Activated CD4-positive, alpha-beta T cell treated with anti-CD3 and anti-CD28 coated beads, Interleukin-2, amount 10 ng/mL, durations not matched to agents 7 days and 5 days (primary cell): ENCODE data around the gene LMBR1. TPM values are rescaled to one million over a fixed set of nuclear protein-coding genes. Genes with fewer than 3 reads are reported as not detected.
"Not testable (repeated sequence)": the region's sequence is repeated elsewhere in the genome, so short reads cannot be mapped to it uniquely, and the experiment has no call there.

Experiments used
- CTCF ChIA-PET: fragments of 350-600 bp; sonication (Branson Sonifier 250); formaldehyde crosslinking; loops from one replicate; lab custom pipeline; 2021; ENCODE audit warnings: antibody characterized with exemption; lab: Charles Lee
- POLR2A ChIA-PET: fragments of 350-600 bp; sonication (Branson Sonifier 250); formaldehyde crosslinking; loops from one replicate; lab custom pipeline; 2021; ENCODE audit warnings: antibody characterized with exemption; lab: Charles Lee
- DNase-seq: peaks from one replicate; pipeline ENCODE4 v3.0.0-alpha.2; 2020
- H3K27ac Mint-ChIP-seq: one replicate; pipeline ENCODE4 v1.8.0; 2021; ENCODE audit warnings: mild to moderate bottlenecking, moderate library complexity, mixed read lengths
- H3K27me3 Mint-ChIP-seq: one replicate; pipeline ENCODE4 v1.8.0; 2021; ENCODE audit warnings: mixed read lengths
- H3K36me3 Mint-ChIP-seq: one replicate; pipeline ENCODE4 v1.8.0; 2021; ENCODE audit warnings: low read depth, mixed read lengths
- H3K4me1 Mint-ChIP-seq: one replicate; pipeline ENCODE4 v1.8.0; 2021; ENCODE audit warnings: mixed read lengths
- H3K4me3 Mint-ChIP-seq: one replicate; pipeline ENCODE4 v1.8.0; 2021; ENCODE audit warnings: mild to moderate bottlenecking, moderate library complexity, mixed read lengths
- H3K9me3 Mint-ChIP-seq: one replicate; pipeline ENCODE4 v1.8.0; 2021; ENCODE audit warnings: mixed read lengths
- total RNA-seq, 2 experiments: library from RNA; stranded (reverse); gene quantifications; one replicate each; pipeline ENCODE4 v1.2.3, GENCODE V29; 2021

LMBR1 gene
- total RNA-seq, 2 experiments from 2014 or later, result 38.8 to 43.5 TPM

DNA sequence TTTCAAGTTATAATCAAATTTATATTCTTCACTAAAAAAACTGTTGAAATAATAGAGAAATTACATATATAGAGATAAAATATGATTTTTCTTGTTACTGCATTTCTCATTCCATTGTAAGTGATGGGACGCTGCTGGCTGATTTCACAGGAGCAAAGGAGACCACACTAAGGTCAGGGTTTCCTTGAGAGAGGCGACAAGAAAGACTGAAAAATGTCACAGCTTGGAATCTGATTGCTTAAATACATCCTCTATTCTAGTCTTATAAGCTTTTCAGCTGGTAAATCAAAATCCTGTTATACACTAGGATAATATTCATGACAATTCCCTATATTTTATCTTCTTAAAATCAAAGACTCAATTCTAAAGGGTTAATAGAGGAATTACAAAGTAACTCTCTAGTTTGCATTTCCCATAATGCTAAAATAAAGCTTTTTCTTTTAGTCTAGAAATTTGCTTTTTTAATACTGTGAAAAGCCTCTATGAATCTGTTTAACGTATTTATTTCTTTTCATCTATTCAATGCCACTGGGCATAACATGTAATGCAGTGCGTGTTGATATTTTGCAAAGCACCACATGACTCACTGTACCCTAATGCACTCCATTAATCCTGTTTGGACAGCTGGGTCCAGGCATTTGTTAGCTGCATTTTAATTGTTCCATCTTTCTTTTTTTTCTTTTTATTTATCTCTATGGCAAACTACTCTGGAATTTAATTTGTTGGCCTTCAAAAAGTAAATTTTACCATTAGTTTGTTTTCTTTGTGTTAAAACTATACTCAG is 170.7 kb downstream of the LMBR1 start:
- no peaks in the 10 kb centered on the region for H3K9me3 Mint-ChIP-seq

DNA sequence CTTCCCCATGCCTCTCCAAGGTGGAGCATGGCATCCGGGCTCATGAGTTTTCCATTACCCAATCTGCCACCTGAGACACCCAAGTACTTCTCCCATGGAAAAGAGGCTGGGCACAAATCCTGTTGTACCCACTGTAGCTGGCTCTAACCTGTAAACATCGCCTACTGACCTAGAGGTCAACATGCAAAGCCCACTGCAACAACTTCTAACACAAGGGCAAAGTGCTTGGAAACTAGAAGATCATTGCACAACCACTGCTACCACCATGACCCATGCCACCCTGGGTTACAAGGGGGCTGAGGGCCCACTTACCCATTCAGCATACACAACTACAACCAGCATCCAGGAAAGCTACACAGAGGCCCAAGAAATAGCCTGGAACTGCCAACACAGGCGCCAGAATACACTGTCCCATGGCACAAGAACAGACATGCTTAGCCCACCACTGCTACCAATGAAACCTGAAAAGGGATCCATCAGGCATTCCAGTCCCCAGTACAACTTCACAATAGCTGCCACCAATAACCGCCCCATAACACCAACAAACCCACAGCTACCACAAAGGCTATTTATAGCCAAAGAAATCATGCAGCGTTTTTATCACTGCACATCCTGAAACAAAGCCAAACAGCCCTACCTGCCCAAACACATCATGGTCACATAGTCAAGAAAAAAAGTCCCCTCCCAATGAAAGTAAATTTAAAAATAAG is 189.1 kb downstream of the LMBR1 start:
- Mint-ChIP-seq H3K27me3 (no peaks in the 10 kb centered on the region), H3K9me3 (peaks cover 20% of the 10 kb centered on the region), H3K4me3 (no peak overlapping the region), H3K27ac (no peak overlapping the region), H3K4me1 (peaks cover 10% of the 10 kb centered on the region), H3K36me3 (peaks cover 29% of the 10 kb centered on the region)
- POLR2A ChIA-PET, result no interaction called here
- DNase-seq, result no peak
- CTCF ChIA-PET, result interaction anchor here (0.6 to 0.7 kb wide), 2 partner anchors 47 to 659 kb away, joined by 3 to 5 read pairs; no protein-coding TSS in a partner anchor

More for the DNA sequence above, 170.7 kb downstream of the LMBR1 start:
- ChIA-PET POLR2A (no interaction called here), CTCF (no interaction called here)
- H3K4me1 Mint-ChIP-seq, result no peaks in the 10 kb centered on the region
- H3K4me3 Mint-ChIP-seq, result no peak overlapping the region
- H3K36me3 Mint-ChIP-seq, result peaks cover 8% of the 10 kb centered on the region
- no peak for DNase-seq
- H3K27me3 Mint-ChIP-seq, result no peaks in the 10 kb centered on the region
- no peak overlapping the region for H3K27ac Mint-ChIP-seq

DNA sequence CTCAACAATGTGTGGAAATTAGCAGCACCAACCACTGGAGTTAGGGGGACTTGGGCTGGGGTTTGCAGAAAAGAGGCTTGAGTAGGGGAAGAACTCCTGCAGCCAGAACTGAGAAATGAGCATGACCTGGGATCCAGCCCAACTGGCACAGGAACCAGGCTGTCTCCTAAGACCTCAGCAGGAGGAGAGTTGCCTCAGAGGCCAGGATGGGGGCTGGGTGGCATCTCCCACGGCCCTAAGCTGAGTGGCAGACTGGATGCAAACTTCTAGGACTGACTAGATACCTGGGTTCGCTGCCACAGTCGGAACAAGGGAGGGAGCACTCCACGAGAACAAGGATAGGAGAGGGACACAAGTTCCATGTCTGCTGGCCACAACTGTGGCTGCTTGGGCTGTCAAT is 189.8 kb downstream of the LMBR1 start:
- H3K36me3 Mint-ChIP-seq, result peaks cover 29% of the 10 kb centered on the region
- H3K4me1 Mint-ChIP-seq, result peaks cover 10% of the 10 kb centered on the region
- peaks cover 22% of the 10 kb centered on the region for H3K9me3 Mint-ChIP-seq
- POLR2A ChIA-PET, result no interaction called here
- H3K27me3 Mint-ChIP-seq, result no peaks in the 10 kb centered on the region
- no peak overlapping the region for H3K4me3 Mint-ChIP-seq
- DNase-seq, result no peak
- H3K27ac Mint-ChIP-seq, result no peak overlapping the region
- CTCF ChIA-PET, result interaction anchor here (0.6 kb wide), 1 partner anchor 659 kb away, joined by 5 read pairs; no protein-coding TSS in a partner anchor

DNA sequence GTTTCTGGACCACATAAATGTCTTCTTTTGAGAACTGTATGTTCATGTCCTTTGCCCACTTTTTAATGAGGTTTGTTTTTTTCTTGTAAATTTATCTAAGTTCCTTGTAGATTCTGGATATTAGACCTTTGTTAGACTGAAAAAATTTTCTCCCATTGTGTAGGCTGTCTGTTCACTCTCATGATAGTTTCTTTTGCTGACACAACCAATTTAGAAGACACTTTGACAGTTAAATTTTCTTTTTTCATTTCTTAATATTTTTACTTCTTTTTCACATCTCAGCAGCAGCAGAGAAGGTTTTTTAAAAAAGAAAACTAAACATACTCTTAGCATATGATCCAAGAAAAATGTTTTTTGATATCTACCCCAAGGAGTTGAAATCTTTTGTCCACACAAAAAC is 190.6 kb downstream of the LMBR1 start:
- peaks cover 10% of the 10 kb centered on the region for H3K4me1 Mint-ChIP-seq
- H3K36me3 Mint-ChIP-seq, result peaks cover 33% of the 10 kb centered on the region
- no peak overlapping the region for H3K4me3 Mint-ChIP-seq
- H3K27me3 Mint-ChIP-seq, result no peaks in the 10 kb centered on the region
- no peak for DNase-seq
- no peak overlapping the region for H3K27ac Mint-ChIP-seq
- H3K9me3 Mint-ChIP-seq, result peaks cover 24% of the 10 kb centered on the region
- ChIA-PET CTCF (no interaction called here), POLR2A (no interaction called here)

DNA sequence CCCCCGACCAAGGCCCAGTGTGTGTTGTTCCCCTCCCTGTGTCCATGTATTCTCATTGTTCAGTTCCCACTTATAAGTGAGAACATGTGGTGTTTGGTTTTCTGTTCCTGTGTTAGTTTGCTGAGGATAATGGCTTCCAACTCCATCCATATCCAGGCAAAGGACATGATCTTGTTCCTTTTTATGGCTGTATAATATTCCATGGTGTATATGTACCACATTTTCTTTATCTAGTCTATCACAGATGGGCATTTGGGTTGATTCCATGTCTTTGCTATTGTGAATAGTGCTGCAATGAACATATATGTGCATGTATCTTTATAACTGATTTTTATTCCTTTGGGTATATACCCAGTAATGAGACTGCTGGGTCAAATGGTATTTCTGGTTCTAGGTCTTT is 191.2 kb downstream of the LMBR1 start:
- peaks cover 38% of the 10 kb centered on the region for H3K36me3 Mint-ChIP-seq

DNA sequence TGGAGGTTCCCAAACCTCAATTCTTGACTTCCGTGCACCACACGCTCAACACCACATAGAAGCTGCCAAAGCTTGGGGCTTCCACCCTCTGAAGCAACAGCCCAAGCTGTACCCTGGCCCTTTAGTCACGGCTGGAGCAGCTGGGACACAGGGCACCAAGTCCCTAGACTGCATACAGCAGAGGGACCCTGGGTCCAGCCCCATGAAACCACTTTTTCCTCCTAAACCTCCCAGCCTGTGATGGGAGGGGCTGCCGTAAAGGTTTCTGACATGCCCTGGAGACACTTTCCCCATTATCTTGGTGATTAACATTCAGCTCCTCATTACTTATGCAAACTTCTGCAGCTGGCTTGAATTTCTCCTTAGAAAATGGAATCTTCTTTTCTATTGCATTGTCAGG is 194.5 kb downstream of the LMBR1 start:
- CTCF ChIA-PET, result interaction anchor here (1.7 kb wide), 1 partner anchor 9 kb away, joined by 5 read pairs; no protein-coding TSS in a partner anchor
- H3K27ac Mint-ChIP-seq, DNase-seq, H3K4me1 Mint-ChIP-seq, POLR2A ChIA-PET, H3K4me3 Mint-ChIP-seq, H3K27me3 Mint-ChIP-seq: not testable (repeated sequence)
- peaks cover 35% of the 10 kb centered on the region for H3K9me3 Mint-ChIP-seq
- peaks cover 42% of the 10 kb centered on the region for H3K36me3 Mint-ChIP-seq

More for the DNA sequence above, 191.2 kb downstream of the LMBR1 start:
- DNase-seq, CTCF ChIA-PET, H3K27ac Mint-ChIP-seq, H3K4me3 Mint-ChIP-seq, H3K4me1 Mint-ChIP-seq, H3K27me3 Mint-ChIP-seq, POLR2A ChIA-PET: not testable (repeated sequence)
- H3K9me3 Mint-ChIP-seq, result peaks cover 30% of the 10 kb centered on the region

DNA sequence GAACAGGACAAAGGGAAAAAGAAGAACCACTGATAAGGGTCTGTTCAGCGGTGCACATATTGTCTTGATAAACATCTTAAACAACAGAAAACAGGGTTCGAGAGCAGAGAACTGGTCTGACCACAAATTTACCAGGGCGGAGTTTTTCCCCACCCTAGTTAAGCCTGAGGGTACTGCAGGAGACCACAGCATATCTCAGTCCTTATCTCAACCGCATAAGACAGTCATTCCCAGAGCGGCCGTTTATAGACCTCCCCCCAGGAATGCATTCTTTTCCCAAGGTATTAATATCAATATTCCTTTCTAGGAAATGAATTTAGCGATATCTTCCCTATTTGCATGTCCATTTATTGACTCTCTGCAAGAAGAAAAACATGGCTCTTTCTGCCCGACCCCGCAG is 195.7 kb downstream of the LMBR1 start:
- H3K27ac Mint-ChIP-seq, POLR2A ChIA-PET, H3K27me3 Mint-ChIP-seq, H3K4me1 Mint-ChIP-seq, DNase-seq, H3K4me3 Mint-ChIP-seq: not testable (repeated sequence)
- Mint-ChIP-seq H3K36me3 (peaks cover 40% of the 10 kb centered on the region), H3K9me3 (peaks cover 35% of the 10 kb centered on the region)
- CTCF ChIA-PET, result interaction anchor here (1.7 kb wide), 1 partner anchor 7 kb away, joined by 5 read pairs; no protein-coding TSS in a partner anchor

DNA sequence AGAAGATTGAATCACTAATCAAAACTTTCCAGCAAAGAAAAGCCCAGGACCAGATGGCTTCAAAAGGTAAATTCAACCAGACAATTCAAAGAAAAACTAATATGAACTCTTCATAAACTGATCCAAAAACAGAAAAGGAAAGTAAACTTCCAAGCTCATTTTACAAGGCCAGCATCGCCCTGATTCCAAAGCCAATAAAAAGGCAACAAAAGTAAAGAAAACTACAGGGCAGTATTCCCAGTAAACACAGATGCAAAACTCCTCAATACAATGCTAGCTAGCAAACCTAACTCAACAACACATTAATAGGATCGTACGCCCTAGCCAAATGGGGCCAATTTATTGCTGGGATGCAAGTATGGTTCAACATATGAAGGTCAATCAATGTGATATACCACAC is 199.4 kb downstream of the LMBR1 start:
- no peaks in the 10 kb centered on the region for H3K27me3 Mint-ChIP-seq
- ChIA-PET POLR2A (no interaction called here), CTCF (interaction anchor here (1.6 to 1.9 kb wide), 2 partner anchors 12 to 18 kb away, joined by 3 to 4 read pairs; no protein-coding TSS in a partner anchor)
- H3K36me3 Mint-ChIP-seq, result peaks cover 27% of the 10 kb centered on the region
- no peak overlapping the region for H3K4me3 Mint-ChIP-seq
- peaks cover 22% of the 10 kb centered on the region for H3K9me3 Mint-ChIP-seq
- no peaks in the 10 kb centered on the region for H3K4me1 Mint-ChIP-seq
- H3K27ac Mint-ChIP-seq, result no peak overlapping the region
- no peak for DNase-seq

DNA sequence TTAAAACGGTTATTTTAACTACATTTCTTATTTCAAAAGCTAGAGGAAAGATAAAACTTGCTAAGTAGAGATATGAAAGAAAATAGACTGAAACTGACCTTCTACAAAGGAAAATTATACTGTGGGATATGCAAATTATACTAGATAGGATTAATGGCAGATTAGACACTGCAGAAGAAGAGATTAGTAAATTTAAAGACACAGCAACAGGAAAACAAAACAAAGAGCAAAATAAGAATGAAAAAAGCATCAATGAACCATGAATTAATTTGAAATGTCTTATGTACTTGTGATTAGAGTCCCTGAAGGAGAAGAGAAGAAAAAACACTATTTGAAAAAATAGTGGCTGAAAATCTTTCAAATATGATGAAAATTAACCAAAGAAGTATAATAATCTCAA is 200.1 kb downstream of the LMBR1 start:
- Mint-ChIP-seq H3K27ac (no peak overlapping the region), H3K4me3 (no peak overlapping the region), H3K9me3 (peaks cover 20% of the 10 kb centered on the region), H3K36me3 (peaks cover 27% of the 10 kb centered on the region), H3K27me3 (no peaks in the 10 kb centered on the region), H3K4me1 (no peaks in the 10 kb centered on the region)
- DNase-seq, result no peak
- CTCF ChIA-PET, result interaction anchor here (1.9 kb wide), 1 partner anchor 17 kb away, joined by 3 read pairs; no protein-coding TSS in a partner anchor
- POLR2A ChIA-PET, result no interaction called here

DNA sequence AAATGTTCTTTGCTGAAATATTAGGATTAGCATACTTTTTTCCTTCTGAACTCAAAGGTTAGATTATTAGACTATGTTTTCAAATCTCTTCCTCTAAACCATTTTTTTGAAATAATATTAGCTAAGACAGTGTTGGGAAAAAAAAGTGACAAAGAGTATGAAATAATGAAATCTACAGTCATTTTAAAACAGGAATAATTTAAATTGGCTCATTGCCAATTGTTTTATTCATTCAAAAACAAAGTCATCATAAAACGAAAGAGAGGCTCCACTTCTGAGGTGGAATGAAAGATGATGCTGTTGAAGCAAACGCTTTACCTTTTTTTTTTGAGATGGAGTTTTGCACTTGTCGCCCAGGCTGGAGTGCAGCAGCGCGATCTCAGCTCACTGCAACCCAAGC is 201.2 kb downstream of the LMBR1 start:
- Mint-ChIP-seq H3K27me3 (no peaks in the 10 kb centered on the region), H3K4me3 (no peak overlapping the region), H3K4me1 (no peaks in the 10 kb centered on the region), H3K36me3 (peaks cover 17% of the 10 kb centered on the region), H3K27ac (no peak overlapping the region), H3K9me3 (peaks cover 11% of the 10 kb centered on the region)
- no peak for DNase-seq
- ChIA-PET POLR2A (no interaction called here), CTCF (no interaction called here)

DNA sequence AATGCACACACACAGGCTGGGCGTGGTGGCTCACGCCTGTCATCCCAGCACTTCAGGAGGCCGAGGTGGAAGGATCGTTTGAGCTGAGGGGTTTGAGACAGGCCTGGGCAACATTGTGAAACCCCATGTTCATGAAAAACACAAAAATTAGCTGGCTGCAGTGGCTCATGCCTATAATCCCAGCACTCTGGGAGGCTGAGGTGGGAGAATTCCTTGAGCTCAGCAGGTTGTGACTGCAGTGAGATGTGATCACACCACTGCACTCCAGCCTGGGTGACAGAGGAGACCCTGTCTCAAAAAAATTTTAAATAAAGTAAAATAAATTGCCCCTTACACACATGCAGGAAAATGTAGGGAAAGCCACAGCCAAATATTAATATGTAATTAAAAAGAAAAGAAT is 208.3 kb downstream of the LMBR1 start:
- Mint-ChIP-seq H3K36me3 (peaks cover 4% of the 10 kb centered on the region), H3K27me3 (no peaks in the 10 kb centered on the region), H3K27ac (no peak overlapping the region), H3K4me3 (no peak overlapping the region), H3K4me1 (peaks cover 1% of the 10 kb centered on the region), H3K9me3 (no peaks in the 10 kb centered on the region)
- POLR2A ChIA-PET, result no interaction called here
- no peak for DNase-seq
- CTCF ChIA-PET, result no interaction called here

DNA sequence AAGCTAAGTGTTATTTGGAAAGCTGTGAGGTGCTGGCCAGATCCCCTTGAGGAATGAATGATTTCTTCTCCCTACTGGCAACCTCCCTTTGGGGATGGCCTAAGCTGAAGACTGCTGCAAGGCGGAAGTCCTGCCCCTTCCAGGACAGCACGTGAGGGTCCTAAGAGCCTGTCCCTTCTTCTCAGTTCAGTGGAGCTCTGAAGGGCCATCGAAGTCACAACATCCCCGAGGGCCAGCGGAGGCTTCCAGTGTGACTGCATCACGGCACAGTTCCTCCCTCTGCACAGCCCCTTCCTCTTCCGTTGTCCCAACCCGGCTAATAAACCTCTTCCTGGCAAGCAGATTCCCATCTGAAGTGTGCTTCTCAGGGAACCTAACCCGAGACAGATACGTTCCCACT is 208.7 kb downstream of the LMBR1 start:
- no peak for DNase-seq
- H3K27ac Mint-ChIP-seq, result no peak overlapping the region
- peaks cover 1% of the 10 kb centered on the region for H3K4me1 Mint-ChIP-seq
- CTCF ChIA-PET, result no interaction called here
- POLR2A ChIA-PET, result no interaction called here
- peaks cover 4% of the 10 kb centered on the region for H3K36me3 Mint-ChIP-seq
- H3K9me3 Mint-ChIP-seq, result no peaks in the 10 kb centered on the region
- no peak overlapping the region for H3K4me3 Mint-ChIP-seq
- H3K27me3 Mint-ChIP-seq, result no peaks in the 10 kb centered on the region

DNA sequence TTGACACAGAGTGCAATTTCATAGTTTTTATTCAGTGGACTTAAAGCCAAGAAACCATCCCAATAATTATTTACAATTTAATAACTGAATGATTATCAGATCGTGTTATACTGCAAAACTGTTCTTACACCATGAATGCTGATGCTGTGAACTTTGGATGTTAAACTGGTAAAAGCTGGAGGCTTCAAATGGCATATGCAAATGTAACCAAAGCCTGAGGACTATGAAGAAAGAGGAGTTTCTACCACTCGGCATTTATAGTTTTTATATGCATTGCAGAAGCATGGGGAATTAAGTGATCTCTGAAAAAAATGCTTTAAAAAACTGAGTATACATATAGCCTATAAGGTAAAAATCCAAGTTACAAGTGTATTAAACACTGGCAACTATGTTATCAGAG is 210.1 kb downstream of the LMBR1 start:
- POLR2A ChIA-PET, result no interaction called here
- Mint-ChIP-seq H3K9me3 (no peaks in the 10 kb centered on the region), H3K27me3 (no peaks in the 10 kb centered on the region), H3K27ac (no peak overlapping the region), H3K4me3 (no peak overlapping the region), H3K4me1 (peaks cover 1% of the 10 kb centered on the region), H3K36me3 (peaks cover 4% of the 10 kb centered on the region)
- CTCF ChIA-PET, result interaction anchor here (2.1 kb wide), 1 partner anchor 11 kb away, joined by 4 read pairs; no protein-coding TSS in a partner anchor
- no peak for DNase-seq
